Subcutaneous adipose tissue (tissue), 4 donors: Measurements from ENCODE around the gene CCDC187. TPM values are rescaled to one million over a fixed set of nuclear protein-coding genes. Genes with fewer than 3 reads are reported as not detected.

Source experiments
- CTCF ChIP-seq: fragments of 450-650 bp; IDR thresholded peaks from one replicate; pipeline ENCODE4 v1.5.1; 2016; ENCODE audit warnings: low read depth, mild to moderate bottlenecking, control low read depth, antibody characterized with exemption, moderate library complexity
- total RNA-seq, 4 donors: library from RNA; depleted of rRNA; stranded (reverse); fragments of >200 nt; gene quantifications; one replicate each; pipeline ENCODE4 v1.1.0, GENCODE V29; 2016

CCDC187 gene
- total RNA-seq, 4 donors from 2014 or later, result not detected

GRCh38 chr9:136274786-136275654 is 28.9 kb downstream of the CCDC187 start:
- no peak for TF ChIP-seq CTCF

- no peak for TF ChIP-seq CTCF
Observed at GRCh38 chr9:136273921-136274785, 29.7 kb downstream of the CCDC187 start.

- TF ChIP-seq CTCF, result no peak
Observed at GRCh38 chr9:136273244-136273865, 30.5 kb downstream of the CCDC187 start.

GRCh38 chr9:136270173-136270705 is 33.7 kb downstream of the CCDC187 start:
- TF ChIP-seq CTCF, result no peak

- TF ChIP-seq CTCF, result no peak
Observed at GRCh38 chr9:136268735-136269134, 35.2 kb downstream of the CCDC187 start.

- TF ChIP-seq CTCF, result no peak
Observed at GRCh38 chr9:136268318-136268717, 35.6 kb downstream of the CCDC187 start.
